ENCODE measurements around the gene TMEM50A. TPM values are rescaled to one million over a fixed set of nuclear protein-coding genes. Genes with fewer than 3 reads are reported as not detected.

The TMEM50A gene
- polyA plus RNA-seq, 2 of the 4 experiments (the other 2 are of a cell fraction), result 111 to 128 TPM

- peaks cover 10% of the 10 kb centered on the region; the same call in 2 of the 3 replicates for H3K4me1 ChIP-seq
- no peak for TF ChIP-seq HOXB5 (CRISPR knock-in tag; IDR thresholded peaks at IDR 0.05)
- TF ChIP-seq E2F6 (IDR thresholded peaks at IDR 0.05; ENCODE audit: borderline replicate concordance, low read depth), result no peak
- no peak for TF ChIP-seq CTCF (IDR thresholded peaks at IDR 0.05)
- TF ChIP-seq, protein P1, sequence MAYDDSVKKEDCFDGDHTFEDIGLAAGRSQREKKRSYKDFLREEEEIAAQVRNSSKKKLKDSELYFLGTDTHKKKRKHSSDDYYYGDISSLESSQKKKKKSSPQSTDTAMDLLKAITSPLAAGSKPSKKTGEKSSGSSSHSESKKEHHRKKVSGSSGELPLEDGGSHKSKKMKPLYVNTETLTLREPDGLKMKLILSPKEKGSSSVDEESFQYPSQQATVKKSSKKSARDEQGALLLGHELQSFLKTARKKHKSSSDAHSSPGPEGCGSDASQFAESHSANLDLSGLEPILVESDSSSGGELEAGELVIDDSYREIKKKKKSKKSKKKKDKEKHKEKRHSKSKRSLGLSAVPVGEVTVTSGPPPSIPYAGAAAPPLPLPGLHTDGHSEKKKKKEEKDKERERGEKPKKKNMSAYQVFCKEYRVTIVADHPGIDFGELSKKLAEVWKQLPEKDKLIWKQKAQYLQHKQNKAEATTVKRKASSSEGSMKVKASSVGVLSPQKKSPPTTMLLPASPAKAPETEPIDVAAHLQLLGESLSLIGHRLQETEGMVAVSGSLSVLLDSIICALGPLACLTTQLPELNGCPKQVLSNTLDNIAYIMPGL (CRISPR knock-in tag; IDR thresholded peaks at IDR 0.05; ENCODE audit: borderline replicate concordance), result no peak
- TF ChIP-seq ZFP36 (IDR thresholded peaks at IDR 0.05; ENCODE audit: borderline replicate concordance, partially characterized antibody), result no peak
- DNase-seq (ENCODE audit: low read depth in 1 of 2, low spot score in 1 of 2) (no peak), ATAC-seq (no peak), FAIRE-seq (no peak)
- WGBS (ENCODE audit: missing lambda C conversion rate), result 89% methylated on average over 1 of the region's 1 CpG
- H3K4me3 ChIP-seq, result no peak overlapping the region
- no peak overlapping the region for H3K27ac ChIP-seq
- POLR2A ChIA-PET, result no interaction called here
- CTCF ChIA-PET, result no interaction called here
- H3K4me2 ChIP-seq, result no peak overlapping the region
- H3K9me3 ChIP-seq, result no peaks in the 10 kb centered on the region
These were observed 18.7 kb downstream of the TMEM50A start for GRCh38 chr1:25356848-25357247.

DNA sequence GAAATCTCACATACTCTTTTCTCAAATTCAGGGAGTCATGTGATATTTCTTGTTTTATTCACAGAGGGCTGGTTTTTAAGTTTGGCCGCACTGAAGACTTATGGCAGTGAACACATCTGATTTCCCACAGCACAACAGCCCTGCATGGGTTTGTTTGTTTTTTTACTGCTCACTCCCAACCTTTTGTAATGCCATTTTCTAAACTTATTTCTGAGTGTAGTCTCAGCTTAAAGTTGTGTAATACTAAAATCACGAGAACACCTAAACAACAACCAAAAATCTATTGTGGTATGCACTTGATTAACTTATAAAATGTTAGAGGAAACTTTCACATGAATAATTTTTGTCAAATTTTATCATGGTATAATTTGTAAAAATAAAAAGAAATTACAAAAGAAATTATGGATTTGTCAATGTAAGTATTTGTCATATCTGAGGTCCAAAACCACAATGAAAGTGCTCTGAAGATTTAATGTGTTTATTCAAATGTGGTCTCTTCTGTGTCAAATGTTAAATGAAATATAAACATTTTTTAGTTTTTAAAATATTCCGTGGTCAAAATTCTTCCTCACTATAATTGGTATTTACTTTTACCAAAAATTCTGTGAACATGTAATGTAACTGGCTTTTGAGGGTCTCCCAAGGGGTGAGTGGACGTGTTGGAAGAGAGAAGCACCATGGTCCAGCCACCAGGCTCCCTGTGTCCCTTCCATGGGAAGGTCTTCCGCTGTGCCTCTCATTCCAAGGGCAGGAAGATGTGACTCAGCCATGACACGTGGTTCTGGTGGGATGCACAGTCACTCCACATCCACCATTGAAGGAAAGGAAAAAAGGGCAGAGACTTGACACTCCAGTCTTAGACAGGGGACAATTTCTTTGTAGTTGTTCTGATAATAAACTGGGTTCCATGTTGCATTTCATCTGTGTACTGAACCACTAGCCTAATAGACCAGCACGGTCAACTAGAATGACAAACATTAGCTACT is 22.8 kb downstream of the TMEM50A start:
- ATAC-seq, result no peak
- no peak overlapping the region for H3K4me2 ChIP-seq
- H3K4me3 ChIP-seq, result no peak overlapping the region
- FAIRE-seq, result no peak
- H3K27ac ChIP-seq, result no peak overlapping the region
- CTCF ChIA-PET, result no interaction called here
- H3K9me3 ChIP-seq, result no peaks in the 10 kb centered on the region
- POLR2A ChIA-PET, result no interaction called here
- peak in 1 of 2 experiments; percentile 12 for DNase-seq (ENCODE audit: low read depth in 1 of 2, low spot score in 1 of 2)
- peaks cover 4% of the 10 kb centered on the region; the same call in 1 of the 3 replicates for H3K4me1 ChIP-seq
- TF ChIP-seq, protein P1 (CRISPR knock-in tag; IDR thresholded peaks at IDR 0.05; ENCODE audit: borderline replicate concordance), result no peak
- TF ChIP-seq, protein P2, sequence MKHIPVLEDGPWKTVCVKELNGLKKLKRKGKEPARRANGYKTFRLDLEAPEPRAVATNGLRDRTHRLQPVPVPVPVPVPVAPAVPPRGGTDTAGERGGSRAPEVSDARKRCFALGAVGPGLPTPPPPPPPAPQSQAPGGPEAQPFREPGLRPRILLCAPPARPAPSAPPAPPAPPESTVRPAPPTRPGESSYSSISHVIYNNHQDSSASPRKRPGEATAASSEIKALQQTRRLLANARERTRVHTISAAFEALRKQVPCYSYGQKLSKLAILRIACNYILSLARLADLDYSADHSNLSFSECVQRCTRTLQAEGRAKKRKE (CRISPR knock-in tag; IDR thresholded peaks at IDR 0.05; ENCODE audit: low read depth), result no peak
- no peak for TF ChIP-seq POLR2AphosphoS2 (conservative IDR thresholded peaks at IDR 0.05; ENCODE audit: low read length)
- no peak for TF ChIP-seq KDM1A (IDR thresholded peaks at IDR 0.05; ENCODE audit: low read depth)
- TF ChIP-seq FOXS1 (CRISPR knock-in tag; IDR thresholded peaks at IDR 0.05), result no peak
- no peak for TF ChIP-seq EHF (CRISPR knock-in tag; IDR thresholded peaks at IDR 0.05)
- TF ChIP-seq CTCF (IDR thresholded peaks at IDR 0.05), result no peak
- no peak for TF ChIP-seq HDAC2 (IDR thresholded peaks at IDR 0.05)
- TF ChIP-seq HOXA7 (CRISPR knock-in tag; IDR thresholded peaks at IDR 0.05), result no peak
- TF ChIP-seq RFX5 (IDR thresholded peaks at IDR 0.05), result no peak
- TF ChIP-seq CBX8 (IDR thresholded peaks at IDR 0.05), result no peak
- no peak for TF ChIP-seq MYC (IDR thresholded peaks at IDR 0.05; ENCODE audit: borderline replicate concordance, low read length)
- WGBS (ENCODE audit: missing lambda C conversion rate), result 85% methylated on average over 7 of the region's 7 CpGs

All from A549 (cell line).